Endothelial cell of umbilical vein (primary cell): ENCODE data around the gene FLT4. TPM values are rescaled to one million over a fixed set of nuclear protein-coding genes. Genes with fewer than 3 reads are reported as not detected.

Experiments
- BruUV-seq: library from RNA; stranded (reverse); fragments of 400-500 nt; replicated peaks from 2 replicates; lab custom pipeline; 2021; lab: Mats Ljungman, UMichigan
- CTCF ChIA-PET: fragments of 300-600, 350-600 bp; sonication (Branson Sonifier 250); formaldehyde crosslinking; loops from one replicate; lab custom pipeline; 2021; ENCODE audit warnings: antibody characterized with exemption, inconsistent platforms; lab: Charles Lee
- POLR2A ChIA-PET: fragments of 300-600, 350-600 bp; sonication (Branson Sonifier 250); formaldehyde crosslinking; loops from one replicate; lab custom pipeline; 2021; ENCODE audit warnings: antibody characterized with exemption, inconsistent platforms; lab: Charles Lee
- DNase-seq: peaks from one replicate; pipeline ENCODE4 v3.0.0-alpha.2; 2011; ENCODE audit warnings: low read depth, low spot score
- FAIRE-seq: peaks from 2 replicates; lab custom pipeline; 2011; peaks lifted over from hg19 to GRCh38; lab: Jason Lieb, UNC
- H2AFZ ChIP-seq: 2 replicates; pipeline ENCODE4 v1.6.0; 2012; ENCODE audit warnings: low read depth, low read length, control low read depth, inconsistent platforms
- H3K27ac ChIP-seq: 2 replicates; pipeline ENCODE4 v1.5.1; 2011; ENCODE audit warnings: low read depth, mild to moderate bottlenecking, control low read depth, low read length, moderate library complexity; ENCODE audit not compliant: insufficient read depth
- H3K27me3 ChIP-seq, 2 experiments: 2 replicates each; pipeline versions ENCODE4 v1.6.0 to v1.6.1; 2011; ENCODE audit warnings: low read length in 2 of 2, mixed read lengths in 1 of 2; ENCODE audit not compliant: control insufficient read depth in 2 of 2, insufficient read depth in 2 of 2
- H3K36me3 ChIP-seq, 2 experiments: 2 replicates in 1 of 2; 3 replicates in 1 of 2; pipeline ENCODE4 v1.5.1; 2011; ENCODE audit warnings: low read length in 2 of 2, mild to moderate bottlenecking in 1 of 2, moderate library complexity in 1 of 2; ENCODE audit not compliant: control insufficient read depth in 2 of 2, insufficient read depth in 2 of 2; ENCODE audit errors: extremely low read depth in 1 of 2
- H3K4me1 ChIP-seq: 3 replicates; pipeline ENCODE4 v1.5.1; 2011; ENCODE audit warnings: mild to moderate bottlenecking, low read length; ENCODE audit not compliant: control insufficient read depth, insufficient read depth; ENCODE audit errors: extremely low read depth
- H3K4me2 ChIP-seq: 2 replicates; pipeline ENCODE4 v1.6.1; 2011; ENCODE audit warnings: low read length, control low read depth, mixed read lengths; ENCODE audit not compliant: insufficient read depth
- H3K4me3 ChIP-seq, 3 experiments: fragments of 200-600 bp in 1 of 3; sonication (generic), shearing (Covaris generic) in 1 of 3; replicated peaks in 1 of 3; 2 replicates each; pipeline ENCODE4 v1.5.1; 2011 to 2016; ENCODE audit warnings: control low read depth in 3 of 3, low read length in 3 of 3, mild to moderate bottlenecking in 2 of 3, inconsistent platforms in 1 of 3, low read depth in 1 of 3, moderate library complexity in 1 of 3; ENCODE audit not compliant: insufficient read depth in 1 of 3
- H3K79me2 ChIP-seq: 2 replicates; pipeline ENCODE4 v1.6.0; 2012; ENCODE audit warnings: low read length, inconsistent platforms; ENCODE audit not compliant: control insufficient read depth, insufficient read depth
- H3K9ac ChIP-seq: replicated peaks from 2 replicates; pipeline ENCODE3; 2011; ENCODE audit warnings: low read length, control low read depth; ENCODE audit not compliant: insufficient read depth; ENCODE audit errors: extremely low read depth
- H3K9me1 ChIP-seq: replicated peaks from 3 replicates; pipeline ENCODE4 v1.6.0; 2011; ENCODE audit warnings: mild to moderate bottlenecking, low read length; ENCODE audit not compliant: control insufficient read depth, insufficient read depth; ENCODE audit errors: extremely low read depth
- H3K9me3 ChIP-seq: replicated peaks from 2 replicates; pipeline ENCODE4 v1.5.1; 2012; ENCODE audit warnings: low read length, inconsistent platforms; ENCODE audit not compliant: control insufficient read depth, insufficient read depth
- H4K20me1 ChIP-seq: replicated peaks from 2 replicates; pipeline ENCODE3; 2011; ENCODE audit warnings: mild to moderate bottlenecking, low read length; ENCODE audit not compliant: control insufficient read depth, insufficient read depth; ENCODE audit errors: extremely low read depth
- EZH2 ChIP-seq: IDR thresholded peaks from 2 replicates; pipeline ENCODE4 v1.6.1; 2012; ENCODE audit warnings: borderline replicate concordance, low read depth, mild to moderate bottlenecking, moderate library complexity, low read length, inconsistent platforms; ENCODE audit not compliant: severe bottlenecking
- FOS ChIP-seq: IDR thresholded peaks from 2 replicates; pipeline ENCODE4 v1.6.1; 2011; ENCODE audit warnings: mild to moderate bottlenecking, low read length, moderate library complexity, borderline replicate concordance; ENCODE audit not compliant: insufficient read depth
- GATA2 ChIP-seq: IDR thresholded peaks from 2 replicates; pipeline ENCODE4 v1.7.0; 2011; ENCODE audit warnings: low read depth, mild to moderate bottlenecking, moderate library complexity, mixed read lengths, low read length; ENCODE audit not compliant: insufficient read length, insufficient read depth
- JUN ChIP-seq: IDR thresholded peaks from 2 replicates; pipeline ENCODE4 v1.6.1; 2011; ENCODE audit warnings: borderline replicate concordance, low read depth; ENCODE audit not compliant: insufficient read length, insufficient read depth
- MAX ChIP-seq: IDR thresholded peaks from 2 replicates; pipeline ENCODE4 v1.6.1; 2011; ENCODE audit not compliant: insufficient read depth, insufficient read length
- MYC ChIP-seq: IDR thresholded peaks from one replicate; pipeline ENCODE4 v1.6.1; 2011; ENCODE audit warnings: mild to moderate bottlenecking, low read depth, low read length
- POLR2A ChIP-seq: IDR thresholded peaks from 2 replicates; pipeline ENCODE4 v1.6.1; 2012; ENCODE audit warnings: low read depth, mild to moderate bottlenecking, control low read depth, low read length
- POLR2AphosphoS5 ChIP-seq: IDR thresholded peaks from 2 replicates; pipeline ENCODE4 v1.6.1; 2012; ENCODE audit warnings: low read depth, mild to moderate bottlenecking, control low read depth, low read length, moderate library complexity; ENCODE audit not compliant: insufficient read depth
- dilution Hi-C: fragments of 300-500 bp; cut with MboI; formaldehyde crosslinking; loops from one replicate; pipeline ENCODE4 v1.15.0; 2019; ENCODE audit warnings: low sequenced_read_pairs; ENCODE audit not compliant: extremely low pct_ligation_motif_present
- intact Hi-C: fragments of 100-400 bp; cut with micrococcal nuclease; formaldehyde crosslinking; loops from one replicate; pipeline ENCODE4 v1.10.0; 2022
- polyA plus RNA-seq, 4 experiments: library from polyadenylated mRNA; depleted of rRNA in 3 of 4; stranded (reverse) in 3 of 4; unstranded in 1 of 4; fragments of >200 nt; gene quantifications; 2 replicates each; pipeline versions ENCODE4 v1.2.1 to v1.2.3, GENCODE V29; 2011 to 2012; ENCODE audit warnings: missing spikeins in 1 of 4
- total RNA-seq: library from RNA; stranded (reverse); gene quantifications from 2 replicates; pipeline ENCODE4 v1.2.3, GENCODE V29; 2021
- TF ChIP-seq, protein P1 (sequence below), 2 donors: IDR thresholded peaks; 1 replicate in 1 of 2; 2 replicates in 1 of 2; pipeline ENCODE4 v1.5.1; 2011; ENCODE audit warnings: low read length in 2 of 2, mild to moderate bottlenecking in 2 of 2, moderate library complexity in 2 of 2, control low read depth in 1 of 2, inconsistent platforms in 1 of 2, low read depth in 1 of 2; ENCODE audit not compliant: insufficient read depth in 1 of 2; ENCODE audit errors: extremely low read depth in 1 of 2

Gene FLT4
- total and polyA plus RNA-seq, 2 donors (not counting 3 experiments of a cell fraction or from before 2014, with no cell fraction given) = 44.4 to 71.5 TPM

DNA sequence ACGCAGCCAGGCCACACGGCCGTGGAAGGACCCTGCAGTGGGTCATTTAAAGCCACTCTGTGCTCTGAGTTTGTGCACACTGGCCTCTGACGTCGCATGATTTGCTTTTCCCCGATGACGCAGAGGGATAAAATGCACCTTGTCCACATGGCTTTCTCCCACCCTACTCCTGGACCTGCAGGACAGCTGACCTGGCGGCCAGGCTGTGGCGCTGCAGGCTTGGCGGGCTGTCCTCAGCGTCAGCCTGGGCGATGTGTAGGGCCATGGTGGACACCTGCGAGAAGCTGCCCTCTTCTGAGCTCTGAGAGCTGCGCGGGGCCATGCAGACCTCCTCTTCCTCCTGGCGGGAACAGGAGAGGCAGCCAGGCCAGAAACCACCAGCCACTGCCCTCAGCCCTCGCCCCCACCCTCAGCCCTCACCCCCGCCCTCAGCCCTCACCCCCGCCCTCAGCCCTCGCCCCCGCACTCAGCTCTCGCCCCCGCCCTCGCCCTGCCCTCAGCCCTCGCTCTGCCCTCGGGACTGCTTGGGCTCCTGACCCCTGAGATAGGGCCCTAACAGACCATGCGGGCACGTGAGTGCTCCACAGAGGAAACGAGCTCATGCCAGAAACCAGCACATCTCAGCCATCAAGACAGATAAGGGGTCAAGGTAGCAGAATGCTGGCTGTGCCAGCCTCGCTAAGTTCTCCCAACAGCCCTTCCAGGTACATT lies 38.1 kb downstream of the FLT4 start:
- no peaks in the 10 kb centered on the region for H3K9me3 ChIP-seq
- POLR2A ChIA-PET = no interaction called here
- intact Hi-C loops (loop anchor here (1.0 kb wide), 1 partner anchor 59 kb away; no protein-coding TSS in a partner anchor), dilution Hi-C loops (no loop called here)
- no peaks in the 10 kb centered on the region for H3K27me3 ChIP-seq
- no peak overlapping the region for H3K4me2 ChIP-seq
- H3K4me1 ChIP-seq = no peaks in the 10 kb centered on the region
- no peak overlapping the region for H3K9ac ChIP-seq
- no peaks in the 10 kb centered on the region for H3K79me2 ChIP-seq
- FAIRE-seq (no peak), DNase-seq (no peak)
- no TSS peak for BruUV-seq
- TF ChIP-seq EZH2 = no peak
- TF ChIP-seq MAX = no peak
- TF ChIP-seq POLR2AphosphoS5 = no peak
- TF ChIP-seq FOS = no peak
- TF ChIP-seq JUN = no peak
- no peak for TF ChIP-seq MYC
- no peak for TF ChIP-seq GATA2
- no peak for TF ChIP-seq POLR2A
- TF ChIP-seq, protein P1, sequence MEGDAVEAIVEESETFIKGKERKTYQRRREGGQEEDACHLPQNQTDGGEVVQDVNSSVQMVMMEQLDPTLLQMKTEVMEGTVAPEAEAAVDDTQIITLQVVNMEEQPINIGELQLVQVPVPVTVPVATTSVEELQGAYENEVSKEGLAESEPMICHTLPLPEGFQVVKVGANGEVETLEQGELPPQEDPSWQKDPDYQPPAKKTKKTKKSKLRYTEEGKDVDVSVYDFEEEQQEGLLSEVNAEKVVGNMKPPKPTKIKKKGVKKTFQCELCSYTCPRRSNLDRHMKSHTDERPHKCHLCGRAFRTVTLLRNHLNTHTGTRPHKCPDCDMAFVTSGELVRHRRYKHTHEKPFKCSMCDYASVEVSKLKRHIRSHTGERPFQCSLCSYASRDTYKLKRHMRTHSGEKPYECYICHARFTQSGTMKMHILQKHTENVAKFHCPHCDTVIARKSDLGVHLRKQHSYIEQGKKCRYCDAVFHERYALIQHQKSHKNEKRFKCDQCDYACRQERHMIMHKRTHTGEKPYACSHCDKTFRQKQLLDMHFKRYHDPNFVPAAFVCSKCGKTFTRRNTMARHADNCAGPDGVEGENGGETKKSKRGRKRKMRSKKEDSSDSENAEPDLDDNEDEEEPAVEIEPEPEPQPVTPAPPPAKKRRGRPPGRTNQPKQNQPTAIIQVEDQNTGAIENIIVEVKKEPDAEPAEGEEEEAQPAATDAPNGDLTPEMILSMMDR (IDR thresholded peaks at IDR 0.05; ENCODE audit: extremely low read depth in 1 of 2, insufficient read depth in 1 of 2, low read depth in 1 of 2, low read length in 2 of 2) = no peak
- H3K36me3 ChIP-seq = peaks cover 0 to 2% of the 10 kb centered on the region in 2 experiments
- H4K20me1 ChIP-seq = no peaks in the 10 kb centered on the region
- H3K4me3 ChIP-seq = no peak overlapping the region
- no peak overlapping the region for H2AFZ ChIP-seq
- H3K9me1 ChIP-seq = no peaks in the 10 kb centered on the region
- no peak overlapping the region for H3K27ac ChIP-seq
- CTCF ChIA-PET = interaction anchor here (1.0 to 1.4 kb wide), 2 partner anchors 59 to 107 kb away, joined by 3 read pairs; no protein-coding TSS in a partner anchor
